HepG2 (cell line): ENCODE data around the gene FASLG. TPM values are rescaled to one million over a fixed set of nuclear protein-coding genes. Genes with fewer than 3 reads are reported as not detected.

Experiments used
- ATAC-seq: fragments of 200-7000 bp; cut with Tn5 transposase; 3 replicates; pipeline ENCODE4 v1.9.1; 2020; ENCODE audit warnings: mild to moderate bottlenecking, moderate library complexity
- BruUV-seq: library from RNA; stranded (reverse); fragments of 400-500 nt; replicated peaks from 2 replicates; lab custom pipeline; 2021; lab: Mats Ljungman, UMichigan
- CTCF ChIA-PET: fragments of 300-600 bp; formaldehyde crosslinking; extraction: SDS; loops from one replicate; lab custom pipeline; 2021; ENCODE audit warnings: low total read pairs, inconsistent platforms, low intra/inter-chr PET ratio; lab: Yijun Ruan, JAX
- POLR2A ChIA-PET: fragments of 350-600 bp; sonication (Branson Sonifier 250); formaldehyde crosslinking; loops from one replicate; lab custom pipeline; 2020; ENCODE audit warnings: antibody characterized with exemption, inconsistent platforms; lab: Yijun Ruan, JAX
- DNase-seq: peaks from one replicate; pipeline ENCODE4 v3.0.0-alpha.2; 2015; ENCODE audit warnings: low spot score
- FAIRE-seq: peaks from 3 replicates; lab custom pipeline; 2011; peaks lifted over from hg19 to GRCh38; lab: Jason Lieb, UNC
- H2AFZ ChIP-seq: one replicate; pipeline ENCODE4 v1.6.1; 2011; ENCODE audit warnings: low read length, inconsistent platforms
- H3K27ac ChIP-seq: fragments of 300-600 bp; 3 replicates; pipeline ENCODE4 v1.8.0; 2011; ENCODE audit warnings: mixed run types, mild to moderate bottlenecking, mixed read lengths, low read length, inconsistent platforms; ENCODE audit not compliant: insufficient read depth; ENCODE audit errors: extremely low read length
- H3K27me3 ChIP-seq, 2 experiments: fragments of 200-600 bp in 1 of 2; 2 replicates in 1 of 2; 3 replicates in 1 of 2; pipeline versions ENCODE4 v1.6.0 to v1.8.0; 2011; ENCODE audit warnings: low read length in 2 of 2, mild to moderate bottlenecking in 2 of 2, moderate library complexity in 2 of 2, inconsistent platforms in 1 of 2; ENCODE audit not compliant: insufficient read depth in 2 of 2, control insufficient read depth in 1 of 2
- H3K36me3 ChIP-seq, 2 experiments: fragments of 200-600 bp in 1 of 2; replicated peaks in 1 of 2; 2 replicates in 1 of 2; 3 replicates in 1 of 2; pipeline versions ENCODE4 v1.5.1 to v1.8.0; 2011; ENCODE audit warnings: low read length in 2 of 2, inconsistent platforms in 1 of 2; ENCODE audit not compliant: insufficient read depth in 2 of 2, control insufficient read depth in 1 of 2
- H3K4me1 ChIP-seq: 2 replicates; pipeline ENCODE4 v1.5.1; 2012; ENCODE audit warnings: low read length, inconsistent platforms; ENCODE audit not compliant: insufficient read depth
- H3K4me2 ChIP-seq: 2 replicates; pipeline ENCODE4 v1.6.0; 2011; ENCODE audit warnings: low read depth, low read length, inconsistent platforms
- H3K4me3 ChIP-seq, 3 experiments: fragments of 200-600 bp in 1 of 3; sonication (generic), shearing (Covaris generic) in 1 of 3; replicated peaks in 1 of 3; 2 replicates each; pipeline ENCODE4 v1.5.1; 2011 to 2016; ENCODE audit warnings: low read length in 3 of 3, inconsistent platforms in 2 of 3, low read depth in 2 of 3, mild to moderate bottlenecking in 2 of 3, control low read depth in 1 of 3, mixed read lengths in 1 of 3; ENCODE audit not compliant: insufficient read depth in 1 of 3
- H3K79me2 ChIP-seq: one replicate; pipeline ENCODE4 v1.6.1; 2011; ENCODE audit warnings: low read length, inconsistent platforms; ENCODE audit not compliant: insufficient read depth
- H3K9ac ChIP-seq: 2 replicates; pipeline ENCODE4 v1.6.0; 2011; ENCODE audit warnings: mild to moderate bottlenecking, low read depth, low read length, inconsistent platforms; ENCODE audit not compliant: insufficient read depth
- H3K9me3 ChIP-seq: 2 replicates; pipeline ENCODE4 v1.5.1; 2012; ENCODE audit warnings: mild to moderate bottlenecking, low read length
- H4K20me1 ChIP-seq: 2 replicates; pipeline ENCODE4 v1.6.0; 2011; ENCODE audit warnings: inconsistent platforms, mild to moderate bottlenecking, low read length, moderate library complexity; ENCODE audit not compliant: insufficient read depth
- FOSL2 ChIP-seq: sonication (generic); formaldehyde crosslinking; IDR thresholded peaks from 2 replicates; pipeline ENCODE4 v1.4.0; 2020; ENCODE audit warnings: missing genetic modification reagents
- MTERF4 ChIP-seq: sonication (generic); formaldehyde crosslinking; IDR thresholded peaks from 2 replicates; pipeline ENCODE4 v1.8.0; 2023; ENCODE audit warnings: mild to moderate bottlenecking, missing genetic modification reagents
- MXD1 ChIP-seq: sonication (generic); formaldehyde crosslinking; IDR thresholded peaks from 2 replicates; pipeline ENCODE4 v1.4.0; 2020; ENCODE audit warnings: mild to moderate bottlenecking, missing genetic modification reagents
- NR2C2 ChIP-seq: sonication (generic); formaldehyde crosslinking; IDR thresholded peaks from 2 replicates; pipeline ENCODE4 v1.4.0; 2020; ENCODE audit warnings: missing genetic modification reagents, mild to moderate bottlenecking, moderate library complexity, borderline replicate concordance
- NR2F1 ChIP-seq, 2 experiments: fragments of 450-650 bp in 1 of 2; formaldehyde crosslinking in 1 of 2; IDR thresholded peaks; 2 replicates each; pipeline versions ENCODE4 v1.5.0 to v1.6.1; 2016 to 2020; ENCODE audit warnings: mild to moderate bottlenecking in 1 of 2, missing compliant biosample characterization in 1 of 2, missing genetic modification reagents in 1 of 2, moderate library complexity in 1 of 2
- NR3C1 ChIP-seq: sonication (generic); formaldehyde crosslinking; IDR thresholded peaks from 2 replicates; pipeline ENCODE4 v1.4.0; 2020; ENCODE audit warnings: missing genetic modification reagents
- POLR2A ChIP-seq, 2 experiments: IDR thresholded peaks; 2 replicates each; pipeline ENCODE4 v1.6.1; 2011; ENCODE audit warnings: low read depth in 2 of 2, low read length in 2 of 2, mild to moderate bottlenecking in 1 of 2, moderate library complexity in 1 of 2; ENCODE audit not compliant: insufficient read depth in 1 of 2
- RAD51 ChIP-seq: fragments of 450-650 bp; IDR thresholded peaks from 2 replicates; pipeline ENCODE4 v1.6.1; 2016; ENCODE audit warnings: borderline replicate concordance
- SMAD3 ChIP-seq: sonication (generic); formaldehyde crosslinking; IDR thresholded peaks from 2 replicates; pipeline ENCODE4 v1.4.0; 2020; ENCODE audit warnings: missing genetic modification reagents
- TRIM22 ChIP-seq: fragments of 450-650 bp; IDR thresholded peaks from 2 replicates; pipeline ENCODE4 v1.6.1; 2017
- ZBTB7B ChIP-seq: sonication (generic); formaldehyde crosslinking; IDR thresholded peaks from 2 replicates; pipeline ENCODE4 v1.4.0; 2020; ENCODE audit warnings: missing genetic modification reagents
- ZNF564 ChIP-seq: sonication (generic); formaldehyde crosslinking; IDR thresholded peaks from 2 replicates; pipeline ENCODE4 v1.8.1; 2023; ENCODE audit warnings: mild to moderate bottlenecking, missing genetic modification reagents
- ZNF672 ChIP-seq: sonication (generic); formaldehyde crosslinking; IDR thresholded peaks from 2 replicates; pipeline ENCODE4 v1.8.1; 2022; ENCODE audit warnings: missing genetic modification reagents
- ZNF768 ChIP-seq: sonication (generic); formaldehyde crosslinking; IDR thresholded peaks from 2 replicates; pipeline ENCODE4 v1.4.0; 2020; ENCODE audit warnings: missing genetic modification reagents
- ZSCAN5A ChIP-seq: sonication (generic); formaldehyde crosslinking; IDR thresholded peaks from 2 replicates; pipeline ENCODE4 v1.8.0; 2022; ENCODE audit warnings: mild to moderate bottlenecking, missing genetic modification reagents, borderline replicate concordance
- WGBS: methylation state at CpG from one replicate; pipeline ENCODE4 v1.1.6; 2017; ENCODE audit warnings: low lambda C conversion rate; 5-methylcytosine and 5-hydroxymethylcytosine counted together
- in situ Hi-C: cut with HindIII; loops from 2 replicates; pipeline ENCODE4 v1.10.0; 2017; ENCODE audit warnings: low pct_unique_long_range_greater_than_20kb; ENCODE audit not compliant: extremely low pct_ligation_motif_present
- intact Hi-C: fragments of 100-400 bp; cut with micrococcal nuclease; formaldehyde crosslinking; loops from one replicate; pipeline ENCODE4 v1.10.0; 2022; ENCODE audit not compliant: unreplicated experiment
- polyA plus RNA-seq, 8 experiments: library from polyadenylated mRNA; depleted of rRNA in 3 of 8; stranded (reverse) in 7 of 8; unstranded in 1 of 8; fragments of >200 nt; fragmentation: Illumina TruSeq in 4 of 8; extraction: Trizol in 4 of 8; gene quantifications; 2 replicates each; pipeline versions ENCODE4 v1.2.1 to v1.2.3, GENCODE V29; 2011 to 2016; ENCODE audit warnings: low read depth in 4 of 8, missing spikeins in 1 of 8, mixed read lengths in 1 of 8; ENCODE audit not compliant: insufficient read depth in 1 of 8
- total RNA-seq, 5 experiments: library from RNA; depleted of rRNA; stranded (reverse); fragments of >200 nt; fragmentation: Illumina TruSeq; extraction: Trizol; gene quantifications; 2 replicates each; pipeline ENCODE4 v1.2.3, GENCODE V29; 2016; ENCODE audit warnings: low read depth in 1 of 5

FASLG gene
- total and polyA plus RNA-seq, 2 of the 13 experiments (the other 11 are each of a cell fraction or from before 2014, with no cell fraction given): 0.08 TPM; not detected in 1

- DNase-seq (peak; percentile 15), ATAC-seq (no peak), FAIRE-seq (no peak)
- no CpG with 5 or more reads among the region's 2 CpGs for WGBS
- Histone ChIP-seq H2AFZ (no peak overlapping the region), H3K27me3 (no peaks in the 10 kb centered on the region), H3K4me3 (no peak overlapping the region), H3K9me3 (no peaks in the 10 kb centered on the region), H3K9ac (no peak overlapping the region), H3K79me2 (no peaks in the 10 kb centered on the region), H3K4me1 (peaks cover 10% of the 10 kb centered on the region), H3K27ac (no peak overlapping the region), H3K4me2 (no peak overlapping the region), H4K20me1 (no peaks in the 10 kb centered on the region), H3K36me3 (no peaks in the 10 kb centered on the region)
- POLR2A ChIA-PET: no interaction called here
- no TSS peak for BruUV-seq
- intact Hi-C loops: no loop called here
- in situ Hi-C loops: no loop called here
- TF ChIP-seq ZBTB7B (CRISPR knock-in tag) (no peak), FOSL2 (CRISPR knock-in tag) (0 out of 2 replicates have a peak, but pooled peaks have one; percentile 22)
- CTCF ChIA-PET: no interaction called here
These were observed 21.4 kb upstream of the FASLG start for GRCh38 chr1:172637522-172637921.

- ChIA-PET POLR2A (no interaction called here), CTCF (no interaction called here)
- Histone ChIP-seq H3K27ac (no peak overlapping the region), H3K9me3 (no peaks in the 10 kb centered on the region), H3K4me3 (no peak overlapping the region), H2AFZ (no peak overlapping the region), H3K4me2 (no peak overlapping the region), H3K27me3 (no peaks in the 10 kb centered on the region), H3K79me2 (no peaks in the 10 kb centered on the region), H3K4me1 (peaks cover 17% of the 10 kb centered on the region), H3K9ac (no peak overlapping the region), H3K36me3 (no peaks in the 10 kb centered on the region), H4K20me1 (no peaks in the 10 kb centered on the region)
- in situ Hi-C loops: no loop called here
- BruUV-seq: no TSS peak
- ATAC-seq (no peak), DNase-seq (no peak), FAIRE-seq (no peak)
- WGBS: 52% methylated on average over 2 of the region's 2 CpGs
- intact Hi-C loops: no loop called here
- TF ChIP-seq ZNF564: no peak
- TF ChIP-seq MTERF4 (CRISPR knock-in tag): no peak
- TF ChIP-seq RAD51: no peak
- no peak for TF ChIP-seq NR2F1 (CRISPR knock-in tag; IDR thresholded peaks at IDR 0.05)
- TF ChIP-seq TRIM22: no peak
- TF ChIP-seq NR2C2 (CRISPR knock-in tag): no peak
- no peak for TF ChIP-seq SMAD3
- TF ChIP-seq POLR2A (IDR thresholded peaks at IDR 0.05; ENCODE audit: insufficient read depth in 1 of 2, low read depth in 2 of 2, low read length in 2 of 2): no peak
- no peak for TF ChIP-seq ZNF768
- no peak for TF ChIP-seq ZSCAN5A (CRISPR knock-in tag)
- TF ChIP-seq NR3C1: no peak
- TF ChIP-seq MXD1 (CRISPR knock-in tag): no peak
- no peak for TF ChIP-seq ZNF672 (CRISPR knock-in tag)
These were observed 20.7 kb upstream of the FASLG start for GRCh38 chr1:172638249-172638648.
